ENCODE data around the gene CLTRN. TPM values are rescaled to one million over a fixed set of nuclear protein-coding genes. Genes with fewer than 3 reads are reported as not detected.

The CLTRN gene
- total and polyA plus RNA-seq, 2 of the 8 experiments (the other 6 are each of a cell fraction or from before 2014, with no cell fraction given) = 1.2 to 1.3 TPM

- TF ChIP-seq HDAC6 (IDR thresholded peaks at IDR 0.05; ENCODE audit: low read depth, low read length) (no peak), SIRT6 (IDR thresholded peaks at IDR 0.05; ENCODE audit: low read length) (no peak), SP2 (IDR thresholded peaks at IDR 0.05; ENCODE audit: low read length) (no peak), FOSL1 (IDR thresholded peaks at IDR 0.05; ENCODE audit: insufficient read depth, low read depth, low read length) (no peak)
These were observed 9.4 kb upstream of the CLTRN start (continued) for GRCh38 chrX:15673970-15674369.
